Measurements from ENCODE around the gene AGPAT4.

The AGPAT4 gene

DNA sequence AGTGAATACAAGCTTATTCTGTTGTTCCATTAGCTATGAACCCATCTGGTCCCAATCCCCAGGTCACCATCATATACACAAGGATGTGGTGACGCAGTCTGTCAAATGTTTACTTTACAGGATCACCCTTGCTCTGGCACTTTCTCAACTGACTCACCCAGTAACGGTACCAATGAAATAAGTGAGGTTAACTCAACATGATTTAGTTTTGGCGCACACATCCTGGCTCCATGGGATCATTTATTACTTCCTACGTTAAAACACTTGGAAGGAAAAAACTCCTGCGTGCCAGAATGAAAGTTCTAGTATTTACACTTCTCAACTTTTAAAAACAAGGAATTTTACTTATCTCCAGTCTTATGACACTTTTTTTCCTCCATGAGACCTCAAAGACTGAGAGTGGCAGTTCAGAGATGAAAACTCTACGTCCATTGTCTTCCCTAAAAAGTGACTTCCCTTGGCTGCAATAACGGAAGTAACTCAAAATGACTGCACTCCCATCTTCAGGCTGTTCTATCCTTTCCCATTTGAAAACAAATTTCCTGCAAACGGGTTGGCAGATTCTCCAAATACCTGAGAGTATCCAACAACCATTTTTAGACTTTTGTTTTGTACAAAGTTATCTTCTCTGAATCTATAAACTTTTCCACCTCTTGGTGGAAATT lies 15.9 kb downstream of the AGPAT4 start:
- no peak for DNase-seq (ENCODE audit: low spot score)
- in situ Hi-C loops (cut with MboI; ENCODE audit: low pct_unique_long_range_greater_than_20kb, low sequenced_read_pairs, unreplicated experiment): no loop called here
- TF ChIP-seq, protein P1, sequence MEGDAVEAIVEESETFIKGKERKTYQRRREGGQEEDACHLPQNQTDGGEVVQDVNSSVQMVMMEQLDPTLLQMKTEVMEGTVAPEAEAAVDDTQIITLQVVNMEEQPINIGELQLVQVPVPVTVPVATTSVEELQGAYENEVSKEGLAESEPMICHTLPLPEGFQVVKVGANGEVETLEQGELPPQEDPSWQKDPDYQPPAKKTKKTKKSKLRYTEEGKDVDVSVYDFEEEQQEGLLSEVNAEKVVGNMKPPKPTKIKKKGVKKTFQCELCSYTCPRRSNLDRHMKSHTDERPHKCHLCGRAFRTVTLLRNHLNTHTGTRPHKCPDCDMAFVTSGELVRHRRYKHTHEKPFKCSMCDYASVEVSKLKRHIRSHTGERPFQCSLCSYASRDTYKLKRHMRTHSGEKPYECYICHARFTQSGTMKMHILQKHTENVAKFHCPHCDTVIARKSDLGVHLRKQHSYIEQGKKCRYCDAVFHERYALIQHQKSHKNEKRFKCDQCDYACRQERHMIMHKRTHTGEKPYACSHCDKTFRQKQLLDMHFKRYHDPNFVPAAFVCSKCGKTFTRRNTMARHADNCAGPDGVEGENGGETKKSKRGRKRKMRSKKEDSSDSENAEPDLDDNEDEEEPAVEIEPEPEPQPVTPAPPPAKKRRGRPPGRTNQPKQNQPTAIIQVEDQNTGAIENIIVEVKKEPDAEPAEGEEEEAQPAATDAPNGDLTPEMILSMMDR (IDR thresholded peaks at IDR 0.05; ENCODE audit: extremely low read depth, insufficient read depth, missing control alignments): no peak

DNA sequence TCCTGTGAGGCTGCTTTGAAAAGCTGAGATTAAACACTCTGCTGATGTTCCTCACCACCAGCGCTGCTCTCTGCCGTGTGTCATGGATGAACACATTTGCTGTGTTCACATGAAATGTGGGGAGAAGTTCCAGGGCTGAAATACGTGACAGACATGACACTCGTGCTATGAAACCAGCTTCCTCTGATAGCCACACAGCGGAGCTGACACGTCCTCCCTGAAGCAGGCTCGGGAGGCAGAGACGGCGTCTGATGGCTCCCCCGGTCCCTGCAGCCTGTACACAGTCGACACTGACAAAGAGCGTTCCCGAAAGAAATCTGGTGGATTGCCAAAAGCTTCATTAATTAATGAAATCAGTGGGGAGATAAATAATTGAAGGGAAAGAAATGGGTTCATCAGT lies 17.5 kb downstream of the AGPAT4 start:
- DNase-seq (ENCODE audit: low spot score): no peak
- TF ChIP-seq, protein P1 (IDR thresholded peaks at IDR 0.05; ENCODE audit: extremely low read depth, insufficient read depth, missing control alignments): no peak
- in situ Hi-C loops (cut with MboI; ENCODE audit: low pct_unique_long_range_greater_than_20kb, low sequenced_read_pairs, unreplicated experiment): no loop called here

DNA sequence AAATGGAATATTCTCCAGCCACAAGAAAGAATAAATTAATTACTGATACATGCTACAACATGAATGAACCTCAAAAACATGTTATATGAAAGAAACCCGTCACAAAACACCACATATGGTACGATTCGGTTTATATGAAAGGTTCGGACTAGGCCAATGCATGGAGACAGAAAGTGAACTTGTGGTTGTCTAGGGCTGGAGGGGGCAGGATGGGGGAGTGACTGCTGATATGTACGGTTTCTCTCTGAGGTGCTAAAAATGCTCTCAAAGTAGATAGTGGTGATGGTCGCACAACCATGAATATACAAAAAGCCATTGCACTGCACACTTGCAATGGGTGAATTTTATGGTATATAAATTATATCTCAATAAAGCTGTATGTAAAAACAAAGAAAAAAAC lies 18.3 kb downstream of the AGPAT4 start:
- TF ChIP-seq, protein P1 (IDR thresholded peaks at IDR 0.05; ENCODE audit: extremely low read depth, insufficient read depth, missing control alignments): no peak
- in situ Hi-C loops (cut with MboI; ENCODE audit: low pct_unique_long_range_greater_than_20kb, low sequenced_read_pairs, unreplicated experiment): no loop called here
- DNase-seq (ENCODE audit: low spot score): no peak

DNA sequence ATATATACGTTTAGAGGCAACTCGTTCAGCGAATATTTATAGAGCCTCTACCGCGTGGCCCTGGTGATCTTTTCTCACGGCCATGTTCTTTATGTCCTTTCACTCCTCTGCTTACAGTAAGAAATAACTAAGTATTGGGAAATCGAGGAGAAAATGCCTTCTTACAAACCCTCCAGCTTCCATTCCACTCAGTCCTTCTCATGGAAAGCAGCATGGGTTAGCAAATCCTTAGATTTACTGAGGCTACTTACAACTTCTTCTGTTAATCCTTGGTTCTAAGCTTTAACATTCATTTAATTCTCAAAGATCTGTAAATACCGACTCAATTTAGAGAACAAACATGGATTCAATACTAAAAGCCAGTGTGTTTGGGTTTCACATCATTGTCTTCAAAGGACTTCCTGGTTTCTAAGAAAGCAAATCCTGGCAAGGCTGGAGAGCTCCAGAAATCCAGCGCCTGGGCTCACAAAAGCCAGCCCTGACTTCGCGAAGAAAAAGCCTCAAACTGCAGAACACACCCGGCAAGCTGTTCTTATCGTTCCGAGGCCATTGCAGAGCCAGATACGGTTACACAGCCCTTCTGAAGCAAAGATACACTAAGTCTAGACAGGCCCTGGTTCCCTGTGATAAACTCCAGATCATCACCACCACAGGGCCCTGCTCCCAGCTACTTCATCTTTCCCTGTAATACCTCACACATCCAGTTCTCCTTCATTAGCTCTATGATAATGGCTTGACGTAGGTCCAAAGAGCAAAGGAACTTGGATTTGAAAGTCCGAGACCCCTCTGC lies 19.2 kb downstream of the AGPAT4 start:
- no peak for DNase-seq (ENCODE audit: low spot score)
- in situ Hi-C loops (cut with MboI; ENCODE audit: low pct_unique_long_range_greater_than_20kb, low sequenced_read_pairs, unreplicated experiment): no loop called here
- TF ChIP-seq, protein P1 (IDR thresholded peaks at IDR 0.05; ENCODE audit: extremely low read depth, insufficient read depth, missing control alignments): no peak

DNA sequence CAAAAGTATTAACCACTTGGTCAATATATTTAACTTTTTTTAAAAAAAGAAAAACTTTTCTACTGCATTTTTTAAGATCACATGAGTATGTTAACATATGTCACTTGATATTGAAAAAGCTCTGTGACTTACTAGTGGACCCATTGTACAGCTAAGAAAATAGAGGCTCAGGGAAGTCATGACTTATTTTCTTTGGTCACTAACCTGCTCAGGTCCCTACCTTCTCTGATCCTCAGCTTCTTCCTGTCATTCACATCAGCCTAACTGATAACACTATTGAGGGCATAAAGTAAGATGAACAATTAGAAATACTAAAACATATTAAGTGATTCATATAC lies 19.8 kb downstream of the AGPAT4 start:
- in situ Hi-C loops (cut with MboI; ENCODE audit: low pct_unique_long_range_greater_than_20kb, low sequenced_read_pairs, unreplicated experiment): no loop called here
- TF ChIP-seq, protein P1 (IDR thresholded peaks at IDR 0.05; ENCODE audit: extremely low read depth, insufficient read depth, missing control alignments): no peak
- DNase-seq (ENCODE audit: low spot score): no peak

DNA sequence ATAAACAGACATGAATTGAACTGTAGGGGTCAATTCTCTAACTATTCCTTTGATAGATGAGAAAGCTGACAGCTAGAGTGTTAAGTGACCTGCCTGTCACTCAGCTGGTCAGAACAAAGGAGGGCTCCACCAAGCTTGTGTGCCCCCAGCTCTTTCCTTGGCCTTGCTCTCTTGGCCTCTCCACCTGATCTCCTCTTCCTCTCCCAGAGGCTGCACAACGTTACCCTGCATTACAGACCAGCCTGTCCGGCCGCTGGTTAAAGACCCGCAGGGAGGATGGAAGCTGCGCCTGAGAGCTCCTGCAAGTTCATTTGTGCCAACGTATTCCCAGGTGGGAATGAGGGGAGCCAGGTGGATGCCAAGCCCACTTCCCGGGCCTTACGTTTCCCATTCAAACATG lies 22.5 kb downstream of the AGPAT4 start:
- in situ Hi-C loops (cut with MboI; ENCODE audit: low pct_unique_long_range_greater_than_20kb, low sequenced_read_pairs, unreplicated experiment): no loop called here
- TF ChIP-seq, protein P1 (IDR thresholded peaks at IDR 0.05; ENCODE audit: extremely low read depth, insufficient read depth, missing control alignments): no peak
- DNase-seq (ENCODE audit: low spot score): no peak

All from GM13977 (cell line).